Measurements from ENCODE around the gene SERPIND1. TPM values are rescaled to one million over a fixed set of nuclear protein-coding genes. Genes with fewer than 3 reads are reported as not detected.
"Not testable (repeated sequence)": the region's sequence is repeated elsewhere in the genome, so short reads cannot be mapped to it uniquely, and the experiment has no call there.

Gene SERPIND1
- total RNA-seq, 1 experiment from 2014 or later: 1.3 TPM

GRCh38 chr22:20823264-20823663, 49.4 kb downstream of the SERPIND1 start:
- intact Hi-C loops (cut with micrococcal nuclease; ENCODE audit: unreplicated experiment): no loop called here
- H3K27ac Mint-ChIP-seq (ENCODE audit: unreplicated experiment): no peak overlapping the region
- H3K36me3 ChIP-seq (ENCODE audit: control insufficient read depth, insufficient read depth, low read length): no peaks in the 10 kb centered on the region
- TF ChIP-seq, protein P1, sequence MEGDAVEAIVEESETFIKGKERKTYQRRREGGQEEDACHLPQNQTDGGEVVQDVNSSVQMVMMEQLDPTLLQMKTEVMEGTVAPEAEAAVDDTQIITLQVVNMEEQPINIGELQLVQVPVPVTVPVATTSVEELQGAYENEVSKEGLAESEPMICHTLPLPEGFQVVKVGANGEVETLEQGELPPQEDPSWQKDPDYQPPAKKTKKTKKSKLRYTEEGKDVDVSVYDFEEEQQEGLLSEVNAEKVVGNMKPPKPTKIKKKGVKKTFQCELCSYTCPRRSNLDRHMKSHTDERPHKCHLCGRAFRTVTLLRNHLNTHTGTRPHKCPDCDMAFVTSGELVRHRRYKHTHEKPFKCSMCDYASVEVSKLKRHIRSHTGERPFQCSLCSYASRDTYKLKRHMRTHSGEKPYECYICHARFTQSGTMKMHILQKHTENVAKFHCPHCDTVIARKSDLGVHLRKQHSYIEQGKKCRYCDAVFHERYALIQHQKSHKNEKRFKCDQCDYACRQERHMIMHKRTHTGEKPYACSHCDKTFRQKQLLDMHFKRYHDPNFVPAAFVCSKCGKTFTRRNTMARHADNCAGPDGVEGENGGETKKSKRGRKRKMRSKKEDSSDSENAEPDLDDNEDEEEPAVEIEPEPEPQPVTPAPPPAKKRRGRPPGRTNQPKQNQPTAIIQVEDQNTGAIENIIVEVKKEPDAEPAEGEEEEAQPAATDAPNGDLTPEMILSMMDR (IDR thresholded peaks at IDR 0.05; ENCODE audit: insufficient read depth in 1 of 2, low read depth in 1 of 2, low read length in 1 of 2, severe bottlenecking in 1 of 2, unreplicated experiment in 1 of 2): no peak
- CTCF ChIA-PET: no interaction called here
- H3K4me1 ChIP-seq: peaks cover 12% of the 10 kb centered on the region
- BruUV-seq (replicated peaks): no TSS peak
- no peak overlapping the region for H3K4me3 ChIP-seq (ENCODE audit: low read depth, low read length)
- H3K4me1 Mint-ChIP-seq (ENCODE audit: low read depth, unreplicated experiment): peaks cover 6% of the 10 kb centered on the region
- H3K27me3 ChIP-seq (replicated peaks; ENCODE audit: control insufficient read depth, insufficient read depth, low read length): no peaks in the 10 kb centered on the region
- no peaks in the 10 kb centered on the region for H3K9me3 Mint-ChIP-seq (ENCODE audit: unreplicated experiment)
- DNase-seq: no peak
- H3K36me3 Mint-ChIP-seq (ENCODE audit: insufficient read depth, unreplicated experiment): peaks cover 12% of the 10 kb centered on the region
- no peak overlapping the region for H3K4me3 Mint-ChIP-seq (ENCODE audit: unreplicated experiment)
- H3K9me3 ChIP-seq: no peaks in the 10 kb centered on the region
- POLR2A ChIA-PET: no interaction called here
- H3K27me3 Mint-ChIP-seq (ENCODE audit: insufficient read depth, unreplicated experiment): no peaks in the 10 kb centered on the region

GRCh38 chr22:20825216-20825615, 51.3 kb downstream of the SERPIND1 start:
- H3K36me3 ChIP-seq (ENCODE audit: control insufficient read depth, insufficient read depth, low read length); BruUV-seq (replicated peaks); H3K4me3 Mint-ChIP-seq (ENCODE audit: unreplicated experiment); H3K4me1 Mint-ChIP-seq (ENCODE audit: low read depth, unreplicated experiment); H3K27ac Mint-ChIP-seq (ENCODE audit: unreplicated experiment); H3K27me3 ChIP-seq (replicated peaks; ENCODE audit: control insufficient read depth, insufficient read depth, low read length); intact Hi-C loops (cut with micrococcal nuclease; ENCODE audit: unreplicated experiment); POLR2A ChIA-PET; CTCF ChIA-PET; DNase-seq; H3K27me3 Mint-ChIP-seq (ENCODE audit: insufficient read depth, unreplicated experiment); H3K4me3 ChIP-seq (ENCODE audit: low read depth, low read length); H3K9me3 ChIP-seq; H3K9me3 Mint-ChIP-seq (ENCODE audit: unreplicated experiment): not testable (repeated sequence)
- H3K4me1 ChIP-seq: peaks cover 12% of the 10 kb centered on the region
- H3K36me3 Mint-ChIP-seq (ENCODE audit: insufficient read depth, unreplicated experiment): peaks cover 16% of the 10 kb centered on the region

DNA sequence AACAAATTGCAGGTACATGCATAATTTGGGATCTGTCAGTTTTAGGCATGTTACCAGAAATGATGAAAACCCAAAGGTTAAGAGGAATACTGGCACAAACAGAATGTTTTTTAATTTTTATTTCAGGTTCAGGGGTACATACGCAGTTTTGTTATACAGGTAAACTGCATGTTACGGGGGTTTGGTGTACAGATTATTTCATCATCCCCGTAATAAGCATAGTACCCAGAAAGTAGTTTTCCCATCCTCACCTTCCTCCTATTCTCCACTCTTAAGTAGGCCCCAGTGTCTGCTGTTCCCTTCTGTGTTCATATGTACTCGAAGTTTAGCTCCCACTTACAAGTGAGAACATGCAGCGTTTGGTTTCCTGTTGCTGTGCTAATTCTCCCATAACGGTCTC, 51.7 kb downstream of the SERPIND1 start:
- peaks cover 12% of the 10 kb centered on the region for H3K4me1 ChIP-seq
- no peak overlapping the region for H3K4me3 Mint-ChIP-seq (ENCODE audit: unreplicated experiment)
- POLR2A ChIA-PET: no interaction called here
- H3K4me1 Mint-ChIP-seq (ENCODE audit: low read depth, unreplicated experiment): peaks cover 6% of the 10 kb centered on the region
- peaks cover 20% of the 10 kb centered on the region for H3K36me3 Mint-ChIP-seq (ENCODE audit: insufficient read depth, unreplicated experiment)
- H3K9me3 ChIP-seq: no peaks in the 10 kb centered on the region
- intact Hi-C loops (cut with micrococcal nuclease; ENCODE audit: unreplicated experiment): no loop called here
- no peak overlapping the region for H3K4me3 ChIP-seq (ENCODE audit: low read depth, low read length)
- TF ChIP-seq, protein P1 (IDR thresholded peaks at IDR 0.05; ENCODE audit: insufficient read depth in 1 of 2, low read depth in 1 of 2, low read length in 1 of 2, severe bottlenecking in 1 of 2, unreplicated experiment in 1 of 2): no peak
- no peak for DNase-seq
- CTCF ChIA-PET: no interaction called here
- no peaks in the 10 kb centered on the region for H3K27me3 ChIP-seq (replicated peaks; ENCODE audit: control insufficient read depth, insufficient read depth, low read length)
- no peak overlapping the region for H3K27ac Mint-ChIP-seq (ENCODE audit: unreplicated experiment)
- H3K36me3 ChIP-seq (ENCODE audit: control insufficient read depth, insufficient read depth, low read length): no peaks in the 10 kb centered on the region
- H3K9me3 Mint-ChIP-seq (ENCODE audit: unreplicated experiment): no peaks in the 10 kb centered on the region
- no TSS peak for BruUV-seq (replicated peaks)
- no peaks in the 10 kb centered on the region for H3K27me3 Mint-ChIP-seq (ENCODE audit: insufficient read depth, unreplicated experiment)

DNA sequence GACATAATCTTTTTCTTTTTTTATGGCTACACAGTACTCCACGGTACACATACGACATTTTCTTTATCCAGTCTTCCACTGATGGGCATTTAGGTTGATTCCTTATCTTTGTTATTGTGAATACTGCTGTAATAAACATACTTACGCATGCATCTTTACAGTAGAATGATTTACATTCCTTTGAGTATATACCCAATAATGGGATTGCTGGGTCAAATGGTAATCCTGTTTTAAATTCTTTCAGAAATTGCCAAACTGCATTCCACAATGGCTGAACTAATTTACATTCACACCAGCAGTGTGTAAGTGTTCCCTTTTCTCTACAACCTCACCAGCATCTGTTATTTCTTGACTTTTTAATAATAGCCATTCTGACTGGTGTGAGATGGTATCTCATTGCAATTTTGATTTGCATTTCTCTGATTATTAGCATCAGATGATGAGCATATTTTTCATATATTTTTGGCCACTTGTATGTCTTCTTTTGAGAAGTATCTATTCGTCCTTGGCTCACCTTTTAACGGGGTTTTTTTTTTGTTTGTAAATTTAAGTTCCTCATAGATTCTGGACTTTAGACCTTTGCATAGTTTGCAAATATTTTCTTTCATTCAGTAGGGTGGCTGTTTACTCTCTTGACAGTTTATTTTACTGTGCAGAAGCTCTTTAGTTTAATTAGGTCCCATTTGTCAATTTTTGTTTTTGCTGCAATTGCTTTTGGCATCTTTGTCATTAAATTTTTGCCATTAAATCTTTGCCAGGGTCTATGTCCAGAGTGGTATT, 52.6 kb downstream of the SERPIND1 start:
- peak overlapping the region; percentile 3 for H3K27ac Mint-ChIP-seq (ENCODE audit: unreplicated experiment)
- H3K27me3 ChIP-seq (replicated peaks; ENCODE audit: control insufficient read depth, insufficient read depth, low read length); H3K36me3 ChIP-seq (ENCODE audit: control insufficient read depth, insufficient read depth, low read length); intact Hi-C loops (cut with micrococcal nuclease; ENCODE audit: unreplicated experiment); BruUV-seq (replicated peaks); POLR2A ChIA-PET; H3K27me3 Mint-ChIP-seq (ENCODE audit: insufficient read depth, unreplicated experiment); H3K4me1 Mint-ChIP-seq (ENCODE audit: low read depth, unreplicated experiment); DNase-seq; H3K4me3 Mint-ChIP-seq (ENCODE audit: unreplicated experiment); H3K9me3 ChIP-seq; H3K9me3 Mint-ChIP-seq (ENCODE audit: unreplicated experiment); H3K4me3 ChIP-seq (ENCODE audit: low read depth, low read length); CTCF ChIA-PET: not testable (repeated sequence)
- peaks cover 12% of the 10 kb centered on the region for H3K4me1 ChIP-seq
- peaks cover 22% of the 10 kb centered on the region for H3K36me3 Mint-ChIP-seq (ENCODE audit: insufficient read depth, unreplicated experiment)
